Transverse colon (tissue), 4 donors: ENCODE data around the gene AIRE.

Source experiments
- POLR2AphosphoS5 ChIP-seq, 3 donors: sonication (generic); formaldehyde crosslinking; IDR thresholded peaks; one replicate each; pipeline ENCODE4 v1.6.1; 2016; ENCODE audit warnings: antibody characterized with exemption in 3 of 3
- TF ChIP-seq, protein P1 (sequence below), 5 experiments: fragments of 200-600 bp in 3 of 5; fragments of 450-650 bp in 2 of 5; sonication (generic) in 3 of 5; IDR thresholded peaks; 1 replicate in 2 of 5; 2 replicates in 3 of 5; pipeline ENCODE4 v1.5.1; 2016 to 2017; ENCODE audit warnings: antibody characterized with exemption in 5 of 5, inconsistent platforms in 3 of 5, mild to moderate bottlenecking in 2 of 5, moderate library complexity in 1 of 5

GRCh38 chr21:44305691-44306090 lies 20.0 kb downstream of the AIRE start:
- no peak for TF ChIP-seq POLR2AphosphoS5 (IDR thresholded peaks at IDR 0.05)
- TF ChIP-seq, protein P1, sequence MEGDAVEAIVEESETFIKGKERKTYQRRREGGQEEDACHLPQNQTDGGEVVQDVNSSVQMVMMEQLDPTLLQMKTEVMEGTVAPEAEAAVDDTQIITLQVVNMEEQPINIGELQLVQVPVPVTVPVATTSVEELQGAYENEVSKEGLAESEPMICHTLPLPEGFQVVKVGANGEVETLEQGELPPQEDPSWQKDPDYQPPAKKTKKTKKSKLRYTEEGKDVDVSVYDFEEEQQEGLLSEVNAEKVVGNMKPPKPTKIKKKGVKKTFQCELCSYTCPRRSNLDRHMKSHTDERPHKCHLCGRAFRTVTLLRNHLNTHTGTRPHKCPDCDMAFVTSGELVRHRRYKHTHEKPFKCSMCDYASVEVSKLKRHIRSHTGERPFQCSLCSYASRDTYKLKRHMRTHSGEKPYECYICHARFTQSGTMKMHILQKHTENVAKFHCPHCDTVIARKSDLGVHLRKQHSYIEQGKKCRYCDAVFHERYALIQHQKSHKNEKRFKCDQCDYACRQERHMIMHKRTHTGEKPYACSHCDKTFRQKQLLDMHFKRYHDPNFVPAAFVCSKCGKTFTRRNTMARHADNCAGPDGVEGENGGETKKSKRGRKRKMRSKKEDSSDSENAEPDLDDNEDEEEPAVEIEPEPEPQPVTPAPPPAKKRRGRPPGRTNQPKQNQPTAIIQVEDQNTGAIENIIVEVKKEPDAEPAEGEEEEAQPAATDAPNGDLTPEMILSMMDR (IDR thresholded peaks at IDR 0.05) = no peak
